ENCODE data around the gene CPNE5. TPM values are rescaled to one million over a fixed set of nuclear protein-coding genes. Genes with fewer than 3 reads are reported as not detected.

Gene CPNE5
- 0.05 to 0.15 TPM (median 0.08 TPM) in 4 of 5 replicates, not detected in the other for total RNA-seq (2022; extraction: Qiagen RNA extraction; ENCODE audit: low read depth)

GRCh38 chr6:36838896-36839748 is at the start of gene CPNE5:
Gene CPNE5 (minus strand): TSS chr6:36839444. CDS start chr6:36839377, 67 bp downstream.

GRCh38 chr6:36885461-36886401 is 46.5 kb upstream of the CPNE5 start, which contains the start of gene C6orf89:
Gene C6orf89 (plus strand): TSS chr6:36885952. CDS start chr6:36899445, 13,493 bp downstream.

GRCh38 chr6:36874443-36875249 is 35.4 kb upstream of the CPNE5 start, which contains the start of gene PPIL1:
Gene PPIL1 (minus strand): TSS chr6:36874803. CDS start chr6:36874772, 31 bp downstream.

GRCh38 chr6:36697481-36697903 is 141.8 kb downstream of the CPNE5 start, which contains the start of gene RAB44:
Gene RAB44 (plus strand): TSS chr6:36697826. CDS start chr6:36704236, 6,410 bp downstream.

Other genes with a start within 250 kb of the CPNE5 start
- gene SRSF3, start 245.1 kb downstream of the CPNE5 start, total RNA-seq (2022; extraction: Qiagen RNA extraction; ENCODE audit: low read depth): 487 to 672 TPM (median 512 TPM) in 5 replicates
- 178 to 255 TPM (median 220 TPM) in 5 replicates for gene CDKN1A, start 160.7 kb downstream of the CPNE5 start, total RNA-seq (2022; extraction: Qiagen RNA extraction; ENCODE audit: low read depth)
- 0.02 to 0.06 TPM (median 0.04 TPM) in 4 of 5 replicates, not detected in the other for gene RAB44, start 141.6 kb downstream of the CPNE5 start, total RNA-seq (2022; extraction: Qiagen RNA extraction; ENCODE audit: low read depth)
- 38.9 to 51.4 TPM (median 42.2 TPM) in 5 replicates for gene PPIL1, start 35.4 kb upstream of the CPNE5 start, total RNA-seq (2022; extraction: Qiagen RNA extraction; ENCODE audit: low read depth)
- 14.6 to 17.1 TPM (median 16.7 TPM) in 5 replicates for gene C6orf89, start 46.5 kb upstream of the CPNE5 start, total RNA-seq (2022; extraction: Qiagen RNA extraction; ENCODE audit: low read depth)
- gene PI16, start 115.3 kb upstream of the CPNE5 start, total RNA-seq (2022; extraction: Qiagen RNA extraction; ENCODE audit: low read depth): not detected in 5 replicates
- 109 to 141 TPM (median 131 TPM) in 5 replicates for gene MTCH1, start 146.8 kb upstream of the CPNE5 start, total RNA-seq (2022; extraction: Qiagen RNA extraction; ENCODE audit: low read depth)
- gene FGD2, start 166.2 kb upstream of the CPNE5 start, total RNA-seq (2022; extraction: Qiagen RNA extraction; ENCODE audit: low read depth): not detected in 5 replicates

Measured in A549 treated with RU486 at 1 μM for 4 hours (cell line).